ENCODE results near the gene SSBP3.

- TF ChIP-seq POLR2AphosphoS5 (IDR thresholded peaks at IDR 0.05) (no peak), POLR2A (IDR thresholded peaks at IDR 0.05; ENCODE audit: low read depth) (no peak), CTCF (IDR thresholded peaks at IDR 0.05) (no peak), EP300 (IDR thresholded peaks at IDR 0.05) (no peak)
These were observed 65.3 kb downstream of the SSBP3 start for GRCh38 chr1:54340878-54341277.
